Stimulated activated naive CD8-positive, alpha-beta T cell treated with anti-CD3 and anti-CD28 coated beads, Interleukin-15, amount 100 ng/mL, for 72 hours (primary cell): ENCODE results near the gene FTCD.
"Not testable (repeated sequence)": the region's sequence is repeated elsewhere in the genome, so short reads cannot be mapped to it uniquely, and the experiment has no call there.

Source experiments
- ATAC-seq: fragments of 150-1000 bp; cut with Tn5 transposase; 2 replicates; pipeline ENCODE4 v1.10.0; 2021; ENCODE audit warnings: mild to moderate bottlenecking, moderate library complexity
- DNase-seq, 2 donors: peaks; one replicate each; pipeline ENCODE4 v3.0.0; 2021 to 2022
- H3K27ac Mint-ChIP-seq, 2 donors: one replicate each; pipeline ENCODE4 v1.8.0; 2022; ENCODE audit warnings: mild to moderate bottlenecking in 2 of 2, mixed read lengths in 2 of 2, moderate library complexity in 2 of 2
- H3K27me3 Mint-ChIP-seq: one replicate; pipeline ENCODE4 v1.8.0; 2022; ENCODE audit warnings: mixed read lengths
- H3K4me1 Mint-ChIP-seq: one replicate; pipeline ENCODE4 v1.8.0; 2022; ENCODE audit warnings: mild to moderate bottlenecking, mixed read lengths
- H3K4me3 Mint-ChIP-seq, 2 donors: one replicate each; pipeline ENCODE4 v1.8.0; 2022; ENCODE audit warnings: mild to moderate bottlenecking in 2 of 2, mixed read lengths in 2 of 2, moderate library complexity in 1 of 2
- H3K9me3 Mint-ChIP-seq, 2 donors: one replicate each; pipeline ENCODE4 v1.8.0; 2022; ENCODE audit warnings: mixed read lengths in 2 of 2

Gene FTCD

DNA sequence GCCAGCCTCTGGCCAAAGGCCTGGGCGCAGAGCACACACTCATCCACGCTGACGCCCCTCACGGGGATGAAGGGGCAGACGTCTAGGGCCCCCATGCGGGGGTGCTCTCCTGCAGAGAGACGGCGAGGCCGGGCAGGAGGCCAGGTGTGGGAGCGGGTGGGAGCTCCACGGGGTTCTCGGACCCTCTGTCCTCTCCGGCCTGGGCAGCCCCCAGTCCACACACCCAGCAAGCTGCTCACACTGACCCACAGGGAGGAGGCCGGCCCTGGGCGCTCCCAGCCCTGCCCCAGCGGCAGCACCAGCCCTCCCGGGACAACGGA lies 2.5 kb downstream of the FTCD start:
- Mint-ChIP-seq H3K4me3 (no peak overlapping the region), H3K4me1 (no peaks in the 10 kb centered on the region), H3K27me3 (no peaks in the 10 kb centered on the region), H3K27ac (no peak overlapping the region), H3K9me3 (no peaks in the 10 kb centered on the region)
- no peak for DNase-seq
- peak; percentile 33 for ATAC-seq

DNA sequence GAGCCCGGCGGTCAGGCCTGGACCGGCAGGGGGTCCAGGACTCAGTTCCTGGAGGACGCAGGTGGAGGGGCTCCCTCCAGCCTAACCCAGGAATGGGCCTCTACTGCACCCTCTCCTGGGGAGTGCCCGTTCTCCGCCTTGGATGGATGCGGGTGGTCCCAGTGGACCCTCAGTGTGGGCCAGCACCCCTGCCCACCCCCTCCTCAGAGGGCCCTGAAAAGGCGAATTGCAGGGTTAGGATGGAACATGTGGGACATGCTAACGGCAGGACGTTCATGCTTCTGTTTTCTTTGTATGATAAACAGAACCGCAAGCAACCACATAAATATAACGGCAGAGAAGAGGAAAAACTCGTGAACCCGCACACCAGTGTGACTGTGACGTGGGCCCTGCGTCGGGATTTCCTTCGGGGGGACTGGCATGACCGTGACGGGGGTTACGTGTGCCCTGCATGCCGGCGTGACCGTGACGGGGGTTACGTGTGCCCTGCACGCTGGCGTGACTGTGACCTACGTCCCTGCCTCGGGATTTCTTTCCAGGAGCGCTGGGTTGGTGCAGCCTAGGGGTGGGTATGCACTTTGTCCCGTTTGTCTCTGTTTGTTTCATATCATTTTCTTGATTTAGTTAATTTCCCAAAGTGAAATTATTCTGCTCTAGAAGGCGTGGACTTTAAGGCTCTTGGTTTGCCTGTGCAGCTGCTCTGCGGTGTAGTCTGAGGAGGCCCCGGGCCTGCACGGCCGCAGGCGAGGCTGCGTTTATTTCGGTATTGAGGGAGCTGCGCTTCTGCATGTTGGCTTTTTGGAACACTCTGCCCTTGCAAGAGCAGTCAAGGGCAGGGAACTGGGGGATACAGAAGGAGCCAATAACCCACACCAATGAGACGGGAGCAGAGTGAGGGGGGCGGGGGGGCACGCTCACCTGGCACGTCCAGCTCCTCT lies 3.1 kb downstream of the FTCD start:
- DNase-seq (no peak), ATAC-seq (no peak)
- peak overlapping the region in 1 of 2 donors; percentile 78 for H3K27ac Mint-ChIP-seq
- no peaks in the 10 kb centered on the region for H3K4me1 Mint-ChIP-seq
- no peaks in the 10 kb centered on the region for H3K9me3 Mint-ChIP-seq
- no peak overlapping the region for H3K4me3 Mint-ChIP-seq
- H3K27me3 Mint-ChIP-seq: no peaks in the 10 kb centered on the region

DNA sequence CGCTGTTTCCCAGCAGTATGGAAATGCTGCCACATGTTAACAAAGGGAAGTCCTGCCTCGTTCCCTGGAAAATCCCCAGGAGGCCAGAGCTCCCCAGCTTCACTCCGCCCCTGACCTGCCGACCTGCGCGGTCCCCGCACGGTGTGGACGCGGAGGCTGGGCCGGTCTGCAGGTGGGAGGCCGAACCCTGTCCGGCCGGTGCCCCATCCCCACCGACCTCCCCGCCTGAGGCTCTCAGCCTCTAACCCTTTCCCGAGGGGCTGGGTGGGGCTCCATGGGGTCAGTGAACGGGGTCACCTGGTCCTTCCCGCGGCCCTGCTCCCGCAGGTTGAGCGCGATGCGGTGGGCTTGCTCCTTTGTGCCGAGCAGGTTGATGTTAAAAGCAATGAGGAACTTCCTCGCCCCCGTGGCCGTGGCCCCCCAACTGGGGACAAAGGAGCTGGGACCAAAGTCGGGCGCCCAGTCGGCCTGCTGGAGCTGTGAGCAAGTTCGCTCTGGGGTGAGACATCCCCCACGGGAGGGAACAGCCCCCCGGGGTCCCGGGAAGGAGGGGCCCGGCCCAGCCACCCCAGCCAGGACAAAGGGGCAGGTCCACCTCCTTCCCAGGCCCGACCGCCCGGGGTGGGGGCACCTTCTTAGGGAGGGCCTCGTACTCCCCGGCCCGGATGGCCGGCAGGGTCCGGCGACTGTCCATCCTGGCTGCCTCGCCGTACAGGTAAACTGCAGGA lies 4.0 kb downstream of the FTCD start:
- H3K4me3 Mint-ChIP-seq: no peak overlapping the region
- no peak overlapping the region for H3K27ac Mint-ChIP-seq
- ATAC-seq: peak; percentile 5
- no peaks in the 10 kb centered on the region for H3K27me3 Mint-ChIP-seq
- H3K9me3 Mint-ChIP-seq: no peaks in the 10 kb centered on the region
- H3K4me1 Mint-ChIP-seq: no peaks in the 10 kb centered on the region
- DNase-seq: no peak

DNA sequence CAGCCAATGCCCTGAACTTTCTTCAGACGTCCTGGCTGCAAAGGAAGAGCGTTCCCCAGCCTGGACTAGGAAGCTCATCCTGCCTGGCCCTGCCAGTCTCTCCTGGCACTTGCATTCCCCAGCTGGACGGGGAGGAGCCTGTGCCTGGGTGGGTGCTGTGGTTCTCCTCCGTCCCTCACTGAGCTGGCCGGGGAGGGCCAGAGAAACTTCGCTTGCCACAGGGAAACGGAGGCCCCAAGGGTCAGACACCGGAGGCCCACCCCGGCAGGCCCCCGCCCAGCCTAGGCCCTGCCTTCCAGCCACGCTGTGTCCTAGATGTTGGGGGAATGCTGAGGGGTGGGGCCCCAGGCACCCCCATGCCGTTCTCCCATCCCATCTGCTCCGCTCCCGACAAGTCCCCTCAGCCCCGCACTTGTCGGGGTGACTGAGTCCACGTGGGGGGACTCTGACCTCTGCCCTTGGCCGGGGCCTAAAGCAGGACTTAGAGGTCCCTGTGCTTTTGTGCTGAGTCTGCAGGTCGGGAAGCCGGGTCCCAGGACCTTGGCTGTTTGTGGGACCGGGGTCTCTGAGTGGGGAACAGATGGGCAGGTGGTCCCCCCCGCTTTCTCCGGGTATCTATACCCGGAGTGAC lies 4.8 kb downstream of the FTCD start:
- DNase-seq (peak in 1 of 2 donors; percentile 7), ATAC-seq (no peak)
- H3K27ac Mint-ChIP-seq: no peak overlapping the region
- H3K9me3 Mint-ChIP-seq: no peaks in the 10 kb centered on the region
- H3K4me3 Mint-ChIP-seq: no peak overlapping the region
- no peaks in the 10 kb centered on the region for H3K4me1 Mint-ChIP-seq
- H3K27me3 Mint-ChIP-seq: no peaks in the 10 kb centered on the region

DNA sequence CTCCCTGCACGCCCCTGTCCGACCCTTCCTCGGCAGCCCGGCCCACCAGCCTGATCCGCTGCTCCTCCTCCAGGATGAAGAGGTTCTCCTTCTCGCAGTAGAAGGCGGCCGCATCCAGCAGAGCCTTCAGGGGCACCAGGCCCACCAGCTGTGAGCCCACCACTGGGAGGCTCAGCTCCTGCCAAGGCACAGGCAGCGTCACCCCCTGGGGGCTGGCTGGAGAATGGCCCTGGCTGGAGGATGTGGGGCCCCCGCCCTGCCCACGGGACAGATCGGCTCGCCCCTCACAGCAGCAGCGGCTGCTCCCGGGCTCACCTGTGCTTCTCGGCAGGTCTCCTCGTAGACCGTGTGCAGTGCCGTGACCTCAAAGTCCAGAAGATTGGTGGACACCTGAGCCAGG lies 5.3 kb downstream of the FTCD start:
- no peak overlapping the region for H3K4me3 Mint-ChIP-seq
- peak in 1 of 2 donors; percentile 4 for DNase-seq
- no peaks in the 10 kb centered on the region for H3K9me3 Mint-ChIP-seq
- no peak overlapping the region for H3K27ac Mint-ChIP-seq
- no peak for ATAC-seq
- H3K27me3 Mint-ChIP-seq: no peaks in the 10 kb centered on the region
- peaks cover under 1% of the 10 kb centered on the region for H3K4me1 Mint-ChIP-seq

DNA sequence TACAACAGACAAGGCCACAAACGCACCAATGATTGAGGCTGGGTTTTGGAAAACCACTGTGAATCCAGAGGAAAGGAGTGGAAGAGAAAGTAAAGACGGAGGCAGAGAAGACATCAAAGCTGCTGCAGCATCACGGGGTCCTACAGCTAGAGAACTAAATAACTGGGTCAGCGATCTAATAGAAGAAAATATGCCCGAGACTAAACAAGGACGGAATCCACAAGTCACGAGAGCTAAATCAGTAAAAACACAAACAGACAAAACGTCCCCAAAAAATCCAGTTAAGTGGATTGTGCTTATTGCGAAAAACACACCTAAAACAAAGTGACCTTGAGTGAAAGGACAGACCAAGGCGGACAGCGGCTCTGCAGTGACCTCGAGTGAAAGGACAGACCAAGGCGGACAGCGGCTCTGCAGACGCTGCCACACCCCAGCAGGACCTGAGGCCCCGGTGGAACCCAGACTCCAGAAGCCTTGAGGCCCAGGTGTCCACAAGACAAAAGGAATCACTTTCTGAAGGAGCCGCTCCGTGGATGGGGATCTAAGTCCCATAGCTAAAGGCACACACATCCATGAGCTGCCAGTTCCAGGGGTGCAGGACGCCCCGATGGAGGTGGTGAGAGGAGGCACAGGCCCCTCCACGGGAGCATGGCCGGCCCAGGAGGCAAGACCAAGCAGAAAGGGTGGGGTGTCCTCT lies 6.0 kb downstream of the FTCD start:
- DNase-seq (no peak), ATAC-seq (no peak)
- Mint-ChIP-seq H3K4me1 (peaks cover 7% of the 10 kb centered on the region), H3K27ac (no peak overlapping the region), H3K4me3 (no peak overlapping the region), H3K27me3 (no peaks in the 10 kb centered on the region), H3K9me3 (no peaks in the 10 kb centered on the region)

DNA sequence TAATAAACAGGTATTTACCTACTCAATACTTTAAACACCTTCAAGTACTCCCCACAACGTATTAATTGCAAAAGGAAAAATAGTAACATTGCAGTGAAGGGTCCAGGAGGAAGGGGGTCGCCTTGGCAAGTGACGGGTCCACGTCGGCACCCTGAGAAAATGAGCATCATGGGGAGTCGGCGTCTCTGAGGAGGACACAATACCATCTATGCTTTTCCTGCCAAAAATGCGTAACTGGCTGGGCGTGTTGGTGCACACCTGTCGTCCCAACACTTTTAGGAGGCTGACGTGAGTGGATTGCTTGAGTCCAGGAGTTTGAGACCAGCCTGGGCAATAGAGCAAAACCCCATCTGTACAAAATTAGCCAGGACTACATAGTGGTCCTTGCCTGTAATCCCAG lies 7.3 kb downstream of the FTCD start:
- ATAC-seq (no peak), DNase-seq (no peak)
- no peaks in the 10 kb centered on the region for H3K27me3 Mint-ChIP-seq
- no peak overlapping the region for H3K27ac Mint-ChIP-seq
- H3K4me3 Mint-ChIP-seq: no peak overlapping the region
- no peaks in the 10 kb centered on the region for H3K9me3 Mint-ChIP-seq
- H3K4me1 Mint-ChIP-seq: peaks cover 17% of the 10 kb centered on the region

DNA sequence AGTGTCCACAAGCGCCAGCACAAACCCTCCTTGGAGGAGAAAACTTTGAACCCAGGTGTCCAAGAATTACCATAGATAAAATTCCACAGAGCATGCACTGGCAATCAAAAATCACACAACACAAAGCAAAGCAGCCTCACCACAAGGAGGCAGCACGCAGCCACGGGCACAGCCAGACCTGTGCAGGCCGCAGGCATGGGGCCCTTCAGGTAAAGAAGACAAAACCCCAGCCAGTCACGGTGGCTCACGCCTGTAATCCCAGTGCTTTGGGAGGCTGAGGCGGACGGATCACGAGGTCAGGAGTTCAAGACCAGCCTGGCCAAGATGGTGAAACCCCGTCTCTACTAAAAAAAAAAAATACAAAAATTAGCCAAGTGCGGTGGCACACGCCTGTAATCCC lies 8.0 kb downstream of the FTCD start:
- not testable (repeated sequence) for H3K4me3 Mint-ChIP-seq, H3K9me3 Mint-ChIP-seq, ATAC-seq, H3K27me3 Mint-ChIP-seq
- peak; percentile 36 to 53 for DNase-seq
- Mint-ChIP-seq H3K27ac (peak overlapping the region in 1 of 2 donors; percentile 34), H3K4me1 (peaks cover 24% of the 10 kb centered on the region)

DNA sequence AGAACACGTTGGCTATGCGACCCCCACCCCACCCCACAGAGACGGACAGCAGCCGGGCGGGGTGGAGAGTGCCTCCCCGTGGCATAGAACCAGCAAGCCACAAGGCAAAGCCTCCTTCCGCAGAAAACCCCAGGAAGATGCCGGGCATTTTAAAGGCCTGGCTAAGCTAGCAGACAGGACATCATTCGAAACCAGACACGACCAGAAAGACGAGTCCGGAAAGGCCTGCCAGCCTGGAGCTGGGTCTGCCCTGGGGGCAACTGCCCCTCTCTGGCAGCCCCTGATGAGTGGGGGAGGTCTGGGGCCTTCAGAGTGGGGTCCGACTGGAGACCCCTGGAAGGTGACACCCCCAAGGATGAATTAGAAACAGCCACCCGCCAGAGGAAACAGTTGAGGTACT lies 8.5 kb downstream of the FTCD start:
- Mint-ChIP-seq H3K4me3 (no peak overlapping the region), H3K4me1 (peaks cover 28% of the 10 kb centered on the region), H3K27me3 (no peaks in the 10 kb centered on the region), H3K9me3 (no peaks in the 10 kb centered on the region), H3K27ac (no peak overlapping the region)
- ATAC-seq: no peak
- no peak for DNase-seq

DNA sequence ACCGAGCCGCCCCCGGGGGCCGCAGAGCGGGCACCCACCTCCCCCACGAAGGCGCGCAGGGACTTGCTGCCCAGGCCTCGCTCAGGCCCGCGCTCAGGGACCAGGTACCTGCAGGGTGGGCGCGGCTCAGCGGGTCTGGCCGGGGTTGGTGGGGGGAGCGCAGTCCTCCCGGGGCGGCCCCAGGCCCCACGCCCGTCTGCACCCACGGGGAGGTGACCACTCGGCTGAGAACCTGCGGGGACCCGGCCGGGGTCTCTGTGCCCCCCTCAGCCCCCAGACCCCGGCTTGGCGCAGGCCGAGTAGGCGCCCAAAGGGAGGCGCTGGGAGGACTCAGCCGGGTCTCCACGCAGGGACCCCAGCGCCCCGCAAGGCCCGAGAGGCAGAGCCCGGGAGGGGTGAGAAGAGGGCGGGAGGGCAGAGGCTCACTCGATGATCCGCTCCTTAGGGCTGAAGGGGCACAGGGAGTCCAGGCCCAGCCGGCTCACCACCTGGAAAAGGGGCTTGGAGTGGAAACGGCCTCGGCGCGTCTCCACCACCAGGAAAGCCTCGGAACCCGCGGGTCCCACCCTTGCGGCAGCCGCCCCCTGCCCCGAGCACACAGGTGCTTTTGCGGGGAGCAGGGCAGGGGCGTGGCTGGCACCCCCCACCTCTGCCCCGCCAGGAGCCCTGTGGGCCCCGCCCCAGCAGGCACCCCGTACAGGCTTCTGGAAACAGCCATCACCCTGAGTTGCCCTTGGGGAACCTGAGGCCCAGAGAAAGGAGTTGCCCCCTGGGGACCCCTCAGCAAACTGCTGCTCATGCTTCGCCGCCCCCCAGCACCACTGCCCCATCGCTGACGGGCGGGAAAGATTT lies 9.3 kb downstream of the FTCD start:
- no peak for DNase-seq
- peak; percentile 24 for ATAC-seq
- Mint-ChIP-seq H3K9me3 (no peaks in the 10 kb centered on the region), H3K27ac (no peak overlapping the region), H3K4me1 (peaks cover 34% of the 10 kb centered on the region), H3K4me3 (no peak overlapping the region), H3K27me3 (no peaks in the 10 kb centered on the region)

DNA sequence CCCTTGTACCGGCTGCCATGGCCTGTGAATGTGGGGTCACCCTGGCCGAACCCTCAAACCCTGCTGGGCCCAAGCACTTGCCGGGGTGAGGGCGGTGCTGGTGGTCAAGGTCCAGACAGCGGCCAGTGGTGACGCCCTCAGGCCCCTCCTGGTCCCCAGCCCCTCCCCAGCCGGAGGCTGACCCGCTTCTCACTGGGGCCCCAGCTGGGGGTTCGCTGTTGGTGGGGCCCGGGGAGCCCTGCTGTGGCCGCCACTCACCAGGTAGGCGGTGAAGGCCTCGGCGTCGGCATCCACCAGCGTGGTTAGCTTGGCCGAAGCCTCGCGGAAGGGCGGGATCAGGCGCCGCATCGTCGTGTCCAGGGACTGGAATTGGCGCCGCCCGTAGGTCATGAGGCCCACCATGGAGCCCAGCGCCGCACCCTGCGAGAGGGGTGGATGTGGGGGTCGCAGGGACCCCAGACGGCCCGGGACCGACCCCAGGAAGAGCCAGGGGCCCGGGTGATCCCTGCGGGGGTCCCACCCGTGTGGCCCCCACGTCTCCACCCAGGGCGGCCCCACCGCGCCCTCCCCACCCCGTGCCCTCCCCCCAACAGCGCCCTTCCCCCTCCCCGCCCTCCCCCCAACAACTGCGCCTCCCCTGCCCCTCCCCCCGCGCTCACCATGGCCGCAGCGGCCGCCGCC lies 10.1 kb downstream of the FTCD start:
- Mint-ChIP-seq H3K4me3 (no peak overlapping the region), H3K4me1 (peaks cover 34% of the 10 kb centered on the region), H3K27me3 (peaks cover 4% of the 10 kb centered on the region), H3K27ac (no peak overlapping the region), H3K9me3 (no peaks in the 10 kb centered on the region)
- DNase-seq: no peak
- peak; percentile 41 for ATAC-seq

DNA sequence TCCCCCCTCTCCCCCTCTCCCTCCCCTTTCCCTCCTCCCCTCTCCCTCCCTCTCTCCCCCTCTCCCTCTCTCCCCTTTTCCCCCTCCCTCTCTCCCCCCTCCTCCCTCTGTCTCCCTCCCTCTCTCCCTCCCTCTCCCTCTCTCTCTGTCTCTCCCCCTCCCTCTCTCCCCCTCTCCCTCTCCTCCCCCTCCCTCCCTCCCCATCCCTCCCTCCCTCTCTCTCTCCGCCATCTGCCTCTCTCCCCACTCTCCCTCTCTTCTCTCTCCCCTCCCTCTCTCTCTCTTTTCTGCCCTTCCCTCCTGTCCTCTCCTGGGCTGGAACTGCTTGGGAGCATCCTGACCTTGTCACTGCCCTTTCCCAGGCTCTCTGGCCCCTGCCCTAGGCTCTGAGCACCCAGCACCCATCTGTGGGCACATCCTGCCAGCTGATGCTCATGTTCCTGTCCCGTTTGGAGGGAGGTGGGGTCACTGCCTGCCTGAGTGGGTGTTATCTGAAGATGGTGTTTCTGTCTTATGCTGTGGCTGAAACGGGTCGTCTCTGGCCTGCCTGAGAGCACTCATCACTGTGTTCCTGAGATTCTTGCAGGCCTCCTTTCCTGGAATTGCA lies 10.8 kb downstream of the FTCD start:
- Mint-ChIP-seq H3K4me3 (peak overlapping the region; percentile 47 to 67), H3K27ac (peak overlapping the region in 1 of 2 donors; percentile 88), H3K27me3 (peaks cover 12% of the 10 kb centered on the region), H3K4me1 (peaks cover 34% of the 10 kb centered on the region), H3K9me3 (no peaks in the 10 kb centered on the region)
- ATAC-seq (no peak), DNase-seq (no peak)

DNA sequence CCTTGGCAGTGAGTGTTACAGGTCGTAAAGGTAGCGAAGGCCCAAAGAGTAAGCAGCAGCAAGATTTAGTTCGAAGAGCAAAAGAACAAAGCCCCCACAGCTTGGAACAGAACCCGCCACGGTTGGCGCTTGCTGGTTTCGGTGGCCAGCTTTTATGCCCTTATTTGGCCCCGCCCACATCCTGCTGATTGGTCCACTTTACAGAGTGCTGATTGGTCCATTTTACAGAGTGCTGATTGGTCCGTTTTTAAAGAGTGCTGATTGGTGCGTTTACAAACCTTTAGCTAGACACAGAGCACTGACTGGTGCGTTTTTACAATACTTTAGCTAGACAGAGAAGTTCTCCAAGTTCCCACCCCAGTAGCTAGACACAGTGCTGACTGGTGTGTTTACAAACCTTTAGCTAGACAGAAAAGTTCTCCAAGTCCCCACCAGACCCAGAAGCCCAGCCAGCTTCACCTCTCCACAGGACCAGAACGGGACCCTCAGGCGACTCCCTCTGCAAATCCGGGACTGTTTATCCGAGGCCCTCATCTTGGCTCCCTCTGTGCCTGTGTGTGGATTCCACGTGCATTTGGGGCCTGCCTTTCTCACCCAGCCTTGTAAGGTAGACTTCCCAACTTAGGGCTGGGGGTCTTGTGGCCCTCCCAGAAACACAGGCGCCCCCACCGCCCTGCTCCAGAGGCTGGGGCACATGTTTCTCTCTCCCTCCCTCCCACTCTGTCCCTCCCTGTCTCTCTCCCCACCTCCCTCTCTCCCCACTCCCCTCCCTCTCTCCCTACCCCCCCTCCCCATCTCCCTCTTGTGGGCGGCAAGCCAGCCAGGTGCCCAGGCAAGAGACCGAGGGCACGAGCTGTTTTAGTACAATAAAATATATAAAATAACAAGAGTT lies 12.6 kb downstream of the FTCD start:
- no peak overlapping the region for H3K27ac Mint-ChIP-seq
- H3K9me3 Mint-ChIP-seq: no peaks in the 10 kb centered on the region
- H3K4me1 Mint-ChIP-seq: peaks cover 34% of the 10 kb centered on the region
- DNase-seq (peak in 1 of 2 donors; percentile 38), ATAC-seq (no peak)
- H3K4me3 Mint-ChIP-seq: no peak overlapping the region
- peaks cover 19% of the 10 kb centered on the region for H3K27me3 Mint-ChIP-seq
